SK-N-SH treated with all-trans-retinoic acid at 6 μM for 48 hours (cell line): ENCODE measurements around the gene TTC13.

Source experiments
- ESRRG ChIP-seq: fragments of 250-450 bp; sonication (Bioruptor Pico); IDR thresholded peaks from 2 replicates; pipeline ENCODE4 v1.6.1; 2021; ENCODE audit warnings: mild to moderate bottlenecking
- GLIS3 ChIP-seq: fragments of 250-450 bp; sonication (Bioruptor Pico); IDR thresholded peaks from 2 replicates; pipeline ENCODE4 v1.5.0; 2020; ENCODE audit warnings: mild to moderate bottlenecking, moderate library complexity
- TOX ChIP-seq: fragments of 250-450 bp; sonication (Bioruptor Pico); IDR thresholded peaks from 2 replicates; pipeline ENCODE4 v1.8.0; 2021; ENCODE audit warnings: mild to moderate bottlenecking, moderate library complexity, borderline replicate concordance
- ZC3H10 ChIP-seq: fragments of 250-450 bp; sonication (Bioruptor Pico); IDR thresholded peaks from 2 replicates; pipeline ENCODE4 v1.5.1; 2021; ENCODE audit warnings: mild to moderate bottlenecking, moderate library complexity
- ZFP3 ChIP-seq: fragments of 250-450 bp; sonication (Bioruptor Pico); IDR thresholded peaks from 2 replicates; pipeline ENCODE4 v1.5.0; 2020; ENCODE audit warnings: mild to moderate bottlenecking, moderate library complexity
- TF ChIP-seq, protein P1 (sequence below): fragments of 250-450 bp; sonication (Bioruptor Pico); IDR thresholded peaks from 2 replicates; pipeline ENCODE4 v1.5.0; 2020; ENCODE audit warnings: mild to moderate bottlenecking, moderate library complexity
- TF ChIP-seq, protein P2 (sequence below): fragments of 250-450 bp; sonication (Bioruptor Pico); IDR thresholded peaks from 2 replicates; pipeline ENCODE4 v1.5.1; 2020; ENCODE audit warnings: low read depth, mild to moderate bottlenecking, moderate library complexity
- TF ChIP-seq, protein P3 (sequence below): fragments of 250-450 bp; sonication (Bioruptor Pico); IDR thresholded peaks from 2 replicates; pipeline ENCODE4 v1.8.0; 2020; ENCODE audit warnings: mild to moderate bottlenecking, moderate library complexity, borderline replicate concordance

DNA sequence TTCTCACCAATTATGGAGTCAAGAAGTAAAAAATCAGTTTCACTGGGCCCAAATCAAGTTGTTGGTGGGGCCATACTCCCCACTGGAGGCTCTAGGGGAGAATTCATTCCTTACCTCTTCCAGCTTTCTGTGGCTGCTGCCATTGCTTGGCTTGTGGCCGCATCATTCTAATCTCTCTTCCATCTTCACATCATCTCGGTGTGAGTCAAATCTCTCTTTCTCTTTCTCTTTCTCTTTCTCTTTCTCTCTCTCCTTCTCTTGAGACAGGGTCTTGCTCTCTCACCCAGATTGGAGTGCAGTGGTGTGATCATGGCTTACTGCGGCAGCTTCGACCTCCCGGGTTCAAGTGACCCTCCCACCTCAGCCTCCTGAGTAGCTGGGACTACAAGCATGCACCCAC, 33.3 kb upstream of the TTC13 start:
- TF ChIP-seq, protein P1, sequence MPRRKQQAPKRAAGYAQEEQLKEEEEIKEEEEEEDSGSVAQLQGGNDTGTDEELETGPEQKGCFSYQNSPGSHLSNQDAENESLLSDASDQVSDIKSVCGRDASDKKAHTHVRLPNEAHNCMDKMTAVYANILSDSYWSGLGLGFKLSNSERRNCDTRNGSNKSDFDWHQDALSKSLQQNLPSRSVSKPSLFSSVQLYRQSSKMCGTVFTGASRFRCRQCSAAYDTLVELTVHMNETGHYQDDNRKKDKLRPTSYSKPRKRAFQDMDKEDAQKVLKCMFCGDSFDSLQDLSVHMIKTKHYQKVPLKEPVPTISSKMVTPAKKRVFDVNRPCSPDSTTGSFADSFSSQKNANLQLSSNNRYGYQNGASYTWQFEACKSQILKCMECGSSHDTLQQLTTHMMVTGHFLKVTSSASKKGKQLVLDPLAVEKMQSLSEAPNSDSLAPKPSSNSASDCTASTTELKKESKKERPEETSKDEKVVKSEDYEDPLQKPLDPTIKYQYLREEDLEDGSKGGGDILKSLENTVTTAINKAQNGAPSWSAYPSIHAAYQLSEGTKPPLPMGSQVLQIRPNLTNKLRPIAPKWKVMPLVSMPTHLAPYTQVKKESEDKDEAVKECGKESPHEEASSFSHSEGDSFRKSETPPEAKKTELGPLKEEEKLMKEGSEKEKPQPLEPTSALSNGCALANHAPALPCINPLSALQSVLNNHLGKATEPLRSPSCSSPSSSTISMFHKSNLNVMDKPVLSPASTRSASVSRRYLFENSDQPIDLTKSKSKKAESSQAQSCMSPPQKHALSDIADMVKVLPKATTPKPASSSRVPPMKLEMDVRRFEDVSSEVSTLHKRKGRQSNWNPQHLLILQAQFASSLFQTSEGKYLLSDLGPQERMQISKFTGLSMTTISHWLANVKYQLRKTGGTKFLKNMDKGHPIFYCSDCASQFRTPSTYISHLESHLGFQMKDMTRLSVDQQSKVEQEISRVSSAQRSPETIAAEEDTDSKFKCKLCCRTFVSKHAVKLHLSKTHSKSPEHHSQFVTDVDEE (CRISPR knock-in tag), result no peak
- TF ChIP-seq TOX (CRISPR knock-in tag), result no peak
- TF ChIP-seq ZC3H10 (CRISPR knock-in tag), result no peak
- TF ChIP-seq ZFP3 (CRISPR knock-in tag), result no peak
- TF ChIP-seq ESRRG (CRISPR knock-in tag), result no peak
- TF ChIP-seq, protein P2, sequence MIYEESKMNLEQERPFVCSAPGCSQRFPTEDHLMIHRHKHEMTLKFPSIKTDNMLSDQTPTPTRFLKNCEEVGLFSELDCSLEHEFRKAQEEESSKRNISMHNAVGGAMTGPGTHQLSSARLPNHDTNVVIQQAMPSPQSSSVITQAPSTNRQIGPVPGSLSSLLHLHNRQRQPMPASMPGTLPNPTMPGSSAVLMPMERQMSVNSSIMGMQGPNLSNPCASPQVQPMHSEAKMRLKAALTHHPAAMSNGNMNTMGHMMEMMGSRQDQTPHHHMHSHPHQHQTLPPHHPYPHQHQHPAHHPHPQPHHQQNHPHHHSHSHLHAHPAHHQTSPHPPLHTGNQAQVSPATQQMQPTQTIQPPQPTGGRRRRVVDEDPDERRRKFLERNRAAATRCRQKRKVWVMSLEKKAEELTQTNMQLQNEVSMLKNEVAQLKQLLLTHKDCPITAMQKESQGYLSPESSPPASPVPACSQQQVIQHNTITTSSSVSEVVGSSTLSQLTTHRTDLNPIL (CRISPR knock-in tag), result no peak
- TF ChIP-seq, protein P3, sequence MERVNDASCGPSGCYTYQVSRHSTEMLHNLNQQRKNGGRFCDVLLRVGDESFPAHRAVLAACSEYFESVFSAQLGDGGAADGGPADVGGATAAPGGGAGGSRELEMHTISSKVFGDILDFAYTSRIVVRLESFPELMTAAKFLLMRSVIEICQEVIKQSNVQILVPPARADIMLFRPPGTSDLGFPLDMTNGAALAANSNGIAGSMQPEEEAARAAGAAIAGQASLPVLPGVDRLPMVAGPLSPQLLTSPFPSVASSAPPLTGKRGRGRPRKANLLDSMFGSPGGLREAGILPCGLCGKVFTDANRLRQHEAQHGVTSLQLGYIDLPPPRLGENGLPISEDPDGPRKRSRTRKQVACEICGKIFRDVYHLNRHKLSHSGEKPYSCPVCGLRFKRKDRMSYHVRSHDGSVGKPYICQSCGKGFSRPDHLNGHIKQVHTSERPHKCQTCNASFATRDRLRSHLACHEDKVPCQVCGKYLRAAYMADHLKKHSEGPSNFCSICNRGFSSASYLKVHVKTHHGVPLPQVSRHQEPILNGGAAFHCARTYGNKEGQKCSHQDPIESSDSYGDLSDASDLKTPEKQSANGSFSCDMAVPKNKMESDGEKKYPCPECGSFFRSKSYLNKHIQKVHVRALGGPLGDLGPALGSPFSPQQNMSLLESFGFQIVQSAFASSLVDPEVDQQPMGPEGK (CRISPR knock-in tag), result no peak
- TF ChIP-seq GLIS3 (CRISPR knock-in tag), result no peak
